NT2/D1 (cell line): ENCODE results near the gene TRRAP.

Experiments used
- DNase-seq: peaks from one replicate; pipeline ENCODE4 v3.0.0-alpha.2; 2011; ENCODE audit warnings: low read depth, low spot score
- H3K27me3 ChIP-seq: 2 replicates; pipeline ENCODE4 v1.6.0; 2011; ENCODE audit warnings: mild to moderate bottlenecking; ENCODE audit not compliant: insufficient read length, insufficient read depth
- H3K36me3 ChIP-seq: 2 replicates; pipeline ENCODE4 v1.6.1; 2011; ENCODE audit warnings: mild to moderate bottlenecking, low read length, mixed read lengths; ENCODE audit not compliant: insufficient read depth, insufficient read length
- H3K4me1 ChIP-seq: 2 replicates; pipeline ENCODE4 v1.5.1; 2011; ENCODE audit not compliant: insufficient read depth, insufficient read length
- H3K4me3 ChIP-seq: 2 replicates; pipeline ENCODE4 v1.5.1; 2011; ENCODE audit warnings: low read depth; ENCODE audit not compliant: insufficient read length
- H3K9ac ChIP-seq: 2 replicates; pipeline ENCODE4 v1.6.0; 2011; ENCODE audit warnings: low read depth; ENCODE audit not compliant: insufficient read length
- H3K9me3 ChIP-seq: 2 replicates; pipeline ENCODE4 v1.5.1; 2011; ENCODE audit warnings: mild to moderate bottlenecking, low read length; ENCODE audit not compliant: insufficient read depth
- SUZ12 ChIP-seq: IDR thresholded peaks from 2 replicates; pipeline ENCODE4 v1.6.1; 2011; ENCODE audit not compliant: insufficient read length, insufficient read depth; ENCODE audit errors: extremely low read depth
- YY1 ChIP-seq: IDR thresholded peaks from 2 replicates; pipeline ENCODE4 v1.6.1; 2011; ENCODE audit not compliant: insufficient read length, insufficient read depth
- ZNF274 ChIP-seq: IDR thresholded peaks from 2 replicates; pipeline ENCODE4 v1.6.1; 2011; ENCODE audit warnings: mild to moderate bottlenecking, low read depth, low read length

The TRRAP gene

DNA sequence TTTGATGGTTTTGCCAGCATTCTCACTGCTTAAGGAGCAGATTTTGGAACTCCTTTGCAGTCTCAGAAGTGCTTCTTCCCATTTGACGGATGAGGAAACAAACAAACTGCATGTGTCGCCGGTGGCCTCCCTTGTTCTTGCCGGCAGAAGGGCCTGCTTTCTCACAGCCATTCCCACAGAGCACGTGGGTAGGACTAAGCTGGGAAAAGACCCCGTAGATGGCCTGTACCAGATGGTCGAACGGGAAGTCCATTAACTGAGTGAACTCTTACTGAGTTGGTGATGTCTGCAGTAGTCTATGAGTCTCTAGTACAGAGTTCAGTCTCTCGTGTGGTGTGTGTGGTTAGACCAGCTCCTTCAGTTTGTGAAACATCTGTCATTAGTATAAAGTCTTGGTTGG lies 131.9 kb downstream of the TRRAP start:
- Histone ChIP-seq H3K9ac (no peak overlapping the region), H3K27me3 (no peaks in the 10 kb centered on the region), H3K36me3 (peaks cover 83% of the 10 kb centered on the region), H3K9me3 (no peaks in the 10 kb centered on the region), H3K4me3 (no peak overlapping the region), H3K4me1 (no peaks in the 10 kb centered on the region)
- TF ChIP-seq YY1 (no peak), SUZ12 (no peak), ZNF274 (no peak)
- no peak for DNase-seq

DNA sequence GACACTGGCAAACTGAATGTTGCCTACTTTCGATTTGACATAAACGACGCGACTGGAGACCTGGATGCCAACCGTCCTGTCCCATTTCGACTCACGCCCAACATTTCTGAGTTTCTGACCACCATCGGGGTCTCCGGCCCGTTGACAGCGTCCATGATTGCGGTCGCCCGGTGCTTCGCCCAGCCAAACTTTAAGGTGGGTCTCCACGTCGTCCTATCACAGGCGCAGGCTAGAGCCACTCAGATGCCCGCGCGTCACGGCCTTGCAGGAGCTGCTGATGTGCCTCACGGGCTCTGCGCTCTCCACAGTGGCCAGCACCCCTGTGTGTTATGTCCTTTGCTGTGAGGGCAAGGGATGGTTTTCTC lies 133.0 kb downstream of the TRRAP start:
- no peak overlapping the region for H3K4me3 ChIP-seq
- no peak for DNase-seq
- H3K36me3 ChIP-seq: peaks cover 77% of the 10 kb centered on the region

DNA sequence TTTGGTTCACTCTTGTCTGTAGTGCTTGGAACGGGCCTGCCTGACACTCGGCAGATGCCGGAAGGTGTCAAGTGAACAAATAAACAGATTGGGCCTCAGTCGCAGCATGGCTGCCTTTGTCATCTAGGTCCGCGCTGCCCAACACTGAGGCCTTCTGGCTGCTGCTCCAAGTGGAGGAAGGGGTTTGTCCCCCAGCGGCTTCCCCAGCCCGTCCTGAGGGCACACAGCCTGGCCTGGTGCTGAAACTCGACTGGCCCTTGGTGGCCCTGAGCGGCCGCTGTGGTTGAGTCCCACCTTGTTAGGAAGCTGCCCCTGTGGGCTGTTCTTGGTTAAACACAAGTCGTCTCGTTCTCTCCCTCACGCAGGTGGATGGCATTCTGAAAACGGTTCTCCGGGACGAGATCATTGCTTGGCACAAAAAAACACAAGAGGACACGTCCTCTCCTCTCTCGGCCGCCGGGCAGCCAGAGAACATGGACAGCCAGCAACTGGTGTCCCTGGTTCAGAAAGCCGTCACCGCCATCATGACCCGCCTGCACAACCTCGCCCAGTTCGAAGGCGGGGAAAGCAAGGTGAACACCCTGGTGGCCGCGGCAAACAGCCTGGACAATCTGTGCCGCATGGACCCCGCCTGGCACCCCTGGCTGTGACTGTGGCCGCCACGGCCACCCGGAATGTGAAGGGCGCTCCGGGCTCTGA lies 133.5 kb downstream of the TRRAP start:
- Histone ChIP-seq H3K4me3 (no peak overlapping the region), H3K9ac (no peak overlapping the region), H3K9me3 (no peaks in the 10 kb centered on the region), H3K4me1 (no peaks in the 10 kb centered on the region), H3K36me3 (peaks cover 72% of the 10 kb centered on the region), H3K27me3 (no peaks in the 10 kb centered on the region)
- DNase-seq: no peak
- TF ChIP-seq YY1 (no peak), ZNF274 (no peak), SUZ12 (no peak)

More for the DNA sequence above, 133.0 kb downstream of the TRRAP start:
- TF ChIP-seq YY1 (no peak), SUZ12 (no peak), ZNF274 (no peak)
- Histone ChIP-seq H3K4me1 (no peaks in the 10 kb centered on the region), H3K27me3 (no peaks in the 10 kb centered on the region), H3K9ac (no peak overlapping the region), H3K9me3 (no peaks in the 10 kb centered on the region)

DNA sequence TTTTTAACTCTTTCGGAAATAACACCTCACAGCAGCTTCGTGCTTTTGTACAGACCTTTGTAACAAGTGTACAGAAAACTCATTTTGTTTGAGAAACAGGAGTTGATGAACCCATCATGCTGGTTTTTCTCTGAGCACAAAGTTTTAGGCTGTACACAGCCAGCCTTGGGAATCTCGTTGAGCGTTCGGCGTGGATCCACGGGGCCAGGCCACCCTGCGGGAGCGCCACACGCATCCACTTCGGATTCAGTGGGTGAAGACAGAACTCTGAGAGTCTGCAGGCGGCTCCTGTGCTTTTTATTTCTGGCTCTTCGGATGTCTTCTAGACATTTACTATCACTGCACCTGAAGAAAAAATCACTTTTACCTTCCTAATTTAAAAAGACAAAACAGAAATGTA lies 134.4 kb downstream of the TRRAP start:
- TF ChIP-seq YY1: no peak
- TF ChIP-seq ZNF274: no peak
- TF ChIP-seq SUZ12: no peak
- Histone ChIP-seq H3K9ac (no peak overlapping the region), H3K27me3 (no peaks in the 10 kb centered on the region), H3K4me3 (no peak overlapping the region), H3K4me1 (no peaks in the 10 kb centered on the region), H3K36me3 (peaks cover 70% of the 10 kb centered on the region), H3K9me3 (no peaks in the 10 kb centered on the region)
- no peak for DNase-seq

DNA sequence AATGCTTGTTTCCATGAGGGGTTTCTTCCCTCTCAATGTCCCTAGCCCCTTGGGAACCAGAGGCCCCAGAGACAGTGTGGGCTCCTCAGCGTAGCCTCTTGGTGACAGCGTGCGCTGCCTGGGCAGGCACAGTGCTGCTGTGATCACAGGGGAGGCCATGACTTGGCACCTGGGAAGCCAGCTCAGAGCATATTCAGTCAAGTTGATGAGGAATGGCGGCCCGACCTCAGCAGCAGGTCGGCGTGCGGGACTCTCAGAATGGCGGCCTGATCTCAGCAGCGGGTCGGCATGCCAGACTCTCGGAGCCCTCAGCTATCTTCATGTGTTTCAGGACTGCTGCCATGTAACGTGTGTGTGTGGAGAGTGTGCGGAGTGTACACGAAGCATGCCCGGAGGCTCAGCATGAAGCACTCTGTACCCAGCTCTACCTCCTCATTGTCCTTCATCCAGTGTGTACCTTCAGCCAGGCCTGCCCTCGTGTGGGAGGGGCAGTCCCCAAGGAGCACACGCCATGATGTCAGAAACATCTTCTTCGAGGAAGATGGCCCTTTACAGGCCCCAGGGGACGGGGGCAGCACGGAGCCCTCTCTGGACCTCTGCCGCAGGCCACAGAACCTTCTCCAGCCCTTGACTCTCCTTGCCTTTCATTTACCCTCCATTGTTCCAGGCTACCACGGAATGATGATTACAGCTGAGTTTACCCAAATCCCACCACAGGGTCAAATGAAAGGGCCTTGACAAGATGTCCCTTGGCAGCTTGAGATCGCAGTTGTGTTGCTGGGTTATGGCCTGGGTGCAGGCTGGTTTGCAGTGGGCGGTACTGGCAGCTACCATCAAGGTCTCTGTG lies 135.2 kb downstream of the TRRAP start:
- Histone ChIP-seq H3K27me3 (no peaks in the 10 kb centered on the region), H3K4me3 (no peak overlapping the region), H3K36me3 (peaks cover 65% of the 10 kb centered on the region), H3K4me1 (no peaks in the 10 kb centered on the region), H3K9me3 (no peaks in the 10 kb centered on the region), H3K9ac (no peak overlapping the region)
- no peak for DNase-seq
- no peak for TF ChIP-seq YY1
- no peak for TF ChIP-seq ZNF274
- no peak for TF ChIP-seq SUZ12

DNA sequence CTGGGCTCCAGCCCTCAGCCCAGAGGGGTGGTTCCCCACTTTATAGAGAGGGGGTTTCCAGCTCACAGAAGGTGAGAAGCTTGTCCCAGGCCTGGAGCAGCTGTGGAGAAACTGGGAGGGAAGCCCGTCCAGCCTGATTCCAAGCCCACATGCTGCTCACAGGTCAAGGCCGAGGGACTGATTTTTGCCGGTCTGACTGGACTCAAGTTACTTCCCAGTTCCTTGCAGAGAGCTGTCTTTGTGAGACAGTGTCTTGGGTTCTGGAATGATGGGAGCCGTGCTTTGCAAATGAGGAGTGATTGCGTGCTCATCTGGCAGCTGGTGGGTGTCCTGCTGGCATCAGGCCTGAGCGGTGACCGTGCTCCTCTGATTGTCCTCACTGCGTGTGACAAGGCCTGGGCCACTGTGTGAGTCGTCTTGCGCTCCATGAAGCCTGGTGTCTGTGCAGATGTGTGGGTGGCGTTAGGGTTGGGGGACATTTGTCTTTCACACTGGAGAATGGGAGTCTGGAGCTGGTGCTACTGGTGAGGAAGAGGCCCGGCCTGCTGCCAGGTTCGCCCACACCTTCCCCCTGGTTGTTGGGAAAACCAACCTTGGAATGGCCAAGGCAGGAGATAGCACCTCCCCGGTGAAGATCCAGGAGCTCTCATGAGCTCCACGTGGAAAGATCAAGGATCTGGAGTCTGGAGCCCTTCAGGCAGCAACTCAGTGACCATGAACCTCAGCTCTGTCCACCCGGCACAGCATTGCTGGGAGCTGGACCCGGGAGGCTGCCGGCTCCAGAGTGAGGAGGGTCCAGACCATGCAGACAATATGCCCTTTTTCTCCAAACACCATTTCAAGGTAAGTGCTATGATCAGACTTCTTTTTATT lies 136.0 kb downstream of the TRRAP start:
- H3K9me3 ChIP-seq: no peaks in the 10 kb centered on the region
- H3K4me3 ChIP-seq: no peak overlapping the region
- TF ChIP-seq YY1 (no peak), ZNF274 (no peak), SUZ12 (no peak)
- H3K9ac ChIP-seq: no peak overlapping the region
- H3K27me3 ChIP-seq: no peaks in the 10 kb centered on the region
- H3K36me3 ChIP-seq: peaks cover 56% of the 10 kb centered on the region
- no peaks in the 10 kb centered on the region for H3K4me1 ChIP-seq
- no peak for DNase-seq
